Chondrocyte (in vitro differentiated cells): Measurements from ENCODE around the gene FLNA. TPM values are rescaled to one million over a fixed set of nuclear protein-coding genes. Genes with fewer than 3 reads are reported as not detected.

Experiments used
- DNase-seq: peaks from one replicate; pipeline ENCODE4 v3.0.0; 2021; ENCODE audit warnings: mixed read lengths, low spot score
- H3K27ac Mint-ChIP-seq: one replicate; pipeline ENCODE4 v1.8.0; 2021; ENCODE audit warnings: mild to moderate bottlenecking, moderate library complexity, mixed read lengths; ENCODE audit not compliant: unreplicated experiment
- H3K27me3 Mint-ChIP-seq: 2 replicates; pipeline ENCODE4 v1.8.0; 2021; ENCODE audit warnings: low read depth, mixed read lengths
- H3K36me3 Mint-ChIP-seq: 2 replicates; pipeline ENCODE4 v1.8.0; 2021; ENCODE audit warnings: low read depth, mixed read lengths
- H3K4me1 Mint-ChIP-seq: 2 replicates; pipeline ENCODE4 v1.8.0; 2021; ENCODE audit warnings: low read depth, mild to moderate bottlenecking, mixed read lengths
- H3K4me3 Mint-ChIP-seq: one replicate; pipeline ENCODE4 v1.8.0; 2021; ENCODE audit warnings: mild to moderate bottlenecking, moderate library complexity, mixed read lengths; ENCODE audit not compliant: unreplicated experiment
- H3K9me3 Mint-ChIP-seq: 2 replicates; pipeline ENCODE4 v1.8.0; 2021; ENCODE audit warnings: low read depth, mixed read lengths
- CTCF ChIP-seq: fragments of 200-600 bp; sonication (generic); IDR thresholded peaks from 2 replicates; pipeline ENCODE4 v1.5.0; 2021; ENCODE audit warnings: antibody characterized with exemption, mild to moderate bottlenecking, moderate library complexity
- total RNA-seq: library from RNA; stranded (reverse); gene quantifications from 3 replicates; pipeline ENCODE4 v1.2.1, GENCODE V29; 2021

Gene FLNA
- total RNA-seq, 1 donor from 2014 or later, result 4,327 TPM

GRCh38 chrX:154360155-154360713 is 14.2 kb downstream of the FLNA start:
- H3K9me3 Mint-ChIP-seq, result no peaks in the 10 kb centered on the region

GRCh38 chrX:154359362-154360154 is 14.9 kb downstream of the FLNA start:
- TF ChIP-seq CTCF, result no peak
- Mint-ChIP-seq H3K4me3 (no peak overlapping the region), H3K36me3 (peaks cover 22% of the 10 kb centered on the region), H3K27me3 (no peaks in the 10 kb centered on the region), H3K4me1 (peaks cover 22% of the 10 kb centered on the region), H3K9me3 (no peaks in the 10 kb centered on the region), H3K27ac (no peak overlapping the region)
- DNase-seq, result no peak

More at GRCh38 chrX:154360155-154360713, 14.2 kb downstream of the FLNA start:
- peaks cover 25% of the 10 kb centered on the region for H3K4me1 Mint-ChIP-seq
- no peak for DNase-seq
- peak overlapping the region; percentile 54 for H3K27ac Mint-ChIP-seq
- H3K4me3 Mint-ChIP-seq, result no peak overlapping the region
- H3K27me3 Mint-ChIP-seq, result no peaks in the 10 kb centered on the region
- peaks cover 22% of the 10 kb centered on the region for H3K36me3 Mint-ChIP-seq
- TF ChIP-seq CTCF, result no peak

GRCh38 chrX:154358829-154359228 is 15.6 kb downstream of the FLNA start:
- H3K36me3 Mint-ChIP-seq, result peaks cover 22% of the 10 kb centered on the region
- H3K27ac Mint-ChIP-seq, result peak overlapping the region; percentile 61
- H3K4me3 Mint-ChIP-seq, result peak overlapping the region; percentile 12
- no peaks in the 10 kb centered on the region for H3K27me3 Mint-ChIP-seq
- DNase-seq, result no peak
- TF ChIP-seq CTCF, result no peak
- H3K4me1 Mint-ChIP-seq, result peaks cover 20% of the 10 kb centered on the region
- H3K9me3 Mint-ChIP-seq, result no peaks in the 10 kb centered on the region

- TF ChIP-seq CTCF, result no peak
- Mint-ChIP-seq H3K4me1 (peaks cover 18% of the 10 kb centered on the region), H3K4me3 (no peak overlapping the region), H3K36me3 (peaks cover 21% of the 10 kb centered on the region), H3K9me3 (no peaks in the 10 kb centered on the region), H3K27me3 (no peaks in the 10 kb centered on the region), H3K27ac (no peak overlapping the region)
- DNase-seq, result no peak
These were observed 16.4 kb downstream of the FLNA start for GRCh38 chrX:154358011-154358410.

- Mint-ChIP-seq H3K4me1 (peaks cover 14% of the 10 kb centered on the region), H3K27ac (peak overlapping the region; percentile 73), H3K36me3 (peaks cover 19% of the 10 kb centered on the region), H3K27me3 (no peaks in the 10 kb centered on the region), H3K9me3 (no peaks in the 10 kb centered on the region), H3K4me3 (no peak overlapping the region)
- no peak for TF ChIP-seq CTCF
- DNase-seq, result no peak
These were observed 17.2 kb downstream of the FLNA start for GRCh38 chrX:154357205-154357604.
